Type B pancreatic cell (in vitro differentiated cells): ENCODE results near the gene SLC47A2. TPM values are rescaled to one million over a fixed set of nuclear protein-coding genes. Genes with fewer than 3 reads are reported as not detected.

Source experiments
- DNase-seq: peaks from one replicate; pipeline ENCODE4 v3.0.0; 2021; ENCODE audit warnings: mixed read lengths; ENCODE audit not compliant: unreplicated experiment; ENCODE audit errors: extremely low spot score
- H3K27ac Mint-ChIP-seq: 2 replicates; pipeline ENCODE4 v1.8.0; 2021; ENCODE audit warnings: mild to moderate bottlenecking, mixed read lengths
- H3K27me3 Mint-ChIP-seq: 2 replicates; pipeline ENCODE4 v1.8.0; 2021; ENCODE audit warnings: mixed read lengths
- H3K36me3 Mint-ChIP-seq: 2 replicates; pipeline ENCODE4 v1.8.0; 2021; ENCODE audit warnings: mixed read lengths
- H3K4me1 Mint-ChIP-seq: one replicate; pipeline ENCODE4 v1.8.0; 2021; ENCODE audit warnings: mixed read lengths; ENCODE audit not compliant: unreplicated experiment
- H3K4me3 Mint-ChIP-seq: 2 replicates; pipeline ENCODE4 v1.8.0; 2021; ENCODE audit warnings: mild to moderate bottlenecking, mixed read lengths
- H3K9me3 Mint-ChIP-seq: 2 replicates; pipeline ENCODE4 v1.8.0; 2021; ENCODE audit warnings: mixed read lengths
- total RNA-seq: library from RNA; stranded (reverse); gene quantifications from 2 replicates; pipeline ENCODE4 v1.2.1, GENCODE V29; 2021; ENCODE audit warnings: low replicate concordance
- TF ChIP-seq, protein P1 (sequence below): fragments of 200-600 bp; sonication (generic); conservative IDR thresholded peaks from 2 replicates; pipeline ENCODE4 v1.5.0; 2021; ENCODE audit warnings: antibody characterized with exemption, mild to moderate bottlenecking

The SLC47A2 gene
- total RNA-seq, 1 donor from 2014 or later, result not detected

DNA sequence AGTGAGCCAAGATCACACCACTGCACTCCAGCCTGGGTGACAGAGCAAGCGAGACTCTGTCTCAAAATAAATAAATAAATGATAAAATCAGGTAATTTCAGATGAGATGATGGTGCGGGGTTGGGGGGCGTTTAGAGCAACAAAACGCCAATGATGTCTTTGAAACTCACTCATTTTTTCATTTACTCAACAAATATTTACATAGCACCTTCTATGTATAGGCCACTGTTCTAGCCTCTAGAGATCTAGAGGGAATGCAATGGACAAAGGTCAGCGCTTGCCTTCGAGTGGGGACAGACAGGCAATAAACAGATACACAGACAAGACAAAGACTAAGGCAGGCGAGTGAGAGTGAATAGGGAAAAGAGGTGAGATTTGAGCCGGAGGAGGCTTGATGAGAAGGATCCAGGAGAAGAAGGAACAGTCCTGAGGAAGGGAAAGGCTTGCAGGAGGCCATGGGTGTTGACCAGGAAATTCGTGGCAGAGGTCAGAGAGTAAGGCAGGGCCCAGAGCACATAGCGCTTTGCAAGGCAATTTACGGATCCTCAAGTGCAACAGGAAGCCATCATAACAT lies 17.7 kb upstream of the SLC47A2 start:
- TF ChIP-seq, protein P1, sequence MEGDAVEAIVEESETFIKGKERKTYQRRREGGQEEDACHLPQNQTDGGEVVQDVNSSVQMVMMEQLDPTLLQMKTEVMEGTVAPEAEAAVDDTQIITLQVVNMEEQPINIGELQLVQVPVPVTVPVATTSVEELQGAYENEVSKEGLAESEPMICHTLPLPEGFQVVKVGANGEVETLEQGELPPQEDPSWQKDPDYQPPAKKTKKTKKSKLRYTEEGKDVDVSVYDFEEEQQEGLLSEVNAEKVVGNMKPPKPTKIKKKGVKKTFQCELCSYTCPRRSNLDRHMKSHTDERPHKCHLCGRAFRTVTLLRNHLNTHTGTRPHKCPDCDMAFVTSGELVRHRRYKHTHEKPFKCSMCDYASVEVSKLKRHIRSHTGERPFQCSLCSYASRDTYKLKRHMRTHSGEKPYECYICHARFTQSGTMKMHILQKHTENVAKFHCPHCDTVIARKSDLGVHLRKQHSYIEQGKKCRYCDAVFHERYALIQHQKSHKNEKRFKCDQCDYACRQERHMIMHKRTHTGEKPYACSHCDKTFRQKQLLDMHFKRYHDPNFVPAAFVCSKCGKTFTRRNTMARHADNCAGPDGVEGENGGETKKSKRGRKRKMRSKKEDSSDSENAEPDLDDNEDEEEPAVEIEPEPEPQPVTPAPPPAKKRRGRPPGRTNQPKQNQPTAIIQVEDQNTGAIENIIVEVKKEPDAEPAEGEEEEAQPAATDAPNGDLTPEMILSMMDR, result no peak
- peak overlapping the region; percentile 5 for H3K4me3 Mint-ChIP-seq
- peaks cover 4% of the 10 kb centered on the region for H3K4me1 Mint-ChIP-seq
- H3K27me3 Mint-ChIP-seq, result no peaks in the 10 kb centered on the region
- H3K36me3 Mint-ChIP-seq, result no peaks in the 10 kb centered on the region
- no peaks in the 10 kb centered on the region for H3K9me3 Mint-ChIP-seq
- no peak for DNase-seq
- H3K27ac Mint-ChIP-seq, result no peak overlapping the region

DNA sequence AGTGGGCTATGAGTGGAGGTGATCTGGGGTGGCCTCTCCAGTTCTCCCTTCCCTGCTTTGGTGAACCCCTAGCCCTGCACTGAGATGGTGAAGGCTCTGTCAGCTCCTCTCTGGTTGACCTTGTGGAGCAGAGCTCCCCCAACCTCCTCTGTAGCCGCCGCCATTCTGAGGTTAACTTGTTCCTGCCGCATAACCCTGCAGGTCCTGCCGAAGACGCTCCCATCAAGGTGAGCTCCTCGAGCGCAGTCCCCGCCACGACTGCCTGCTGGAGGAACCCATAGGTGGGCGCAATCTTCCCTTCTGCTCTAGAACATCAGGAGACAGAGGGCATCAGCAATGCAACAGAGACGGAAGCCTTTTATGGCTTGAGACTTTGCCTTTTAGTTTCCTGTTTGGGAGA lies 15.2 kb upstream of the SLC47A2 start:
- TF ChIP-seq, protein P1, result no peak
- no peaks in the 10 kb centered on the region for H3K27me3 Mint-ChIP-seq
- no peaks in the 10 kb centered on the region for H3K9me3 Mint-ChIP-seq
- no peaks in the 10 kb centered on the region for H3K36me3 Mint-ChIP-seq
- H3K4me3 Mint-ChIP-seq, result no peak overlapping the region
- peak; percentile 60 for DNase-seq
- peaks cover 4% of the 10 kb centered on the region for H3K4me1 Mint-ChIP-seq
- H3K27ac Mint-ChIP-seq, result no peak overlapping the region

DNA sequence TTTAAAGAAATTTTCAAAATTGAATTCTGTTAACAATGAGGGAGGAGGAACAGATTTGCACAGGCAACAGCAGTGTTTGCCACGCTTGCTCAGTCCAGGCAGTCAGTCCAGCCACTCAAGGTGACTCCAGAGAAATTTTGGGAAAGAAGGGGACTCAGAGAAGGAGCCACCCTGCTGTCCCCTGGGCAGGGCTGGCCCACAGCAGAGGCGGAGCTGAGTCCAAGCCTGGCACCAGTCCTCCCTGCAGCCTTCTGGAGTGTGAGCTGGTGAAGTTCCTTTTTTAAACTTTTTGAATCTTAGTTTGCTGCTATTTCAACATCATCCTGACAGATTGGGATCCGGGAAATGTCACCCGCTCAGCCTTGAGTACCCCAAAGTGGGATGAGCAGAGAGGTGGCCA lies 14.5 kb upstream of the SLC47A2 start:
- no peak for DNase-seq
- TF ChIP-seq, protein P1, result no peak
- Mint-ChIP-seq H3K4me1 (peaks cover 4% of the 10 kb centered on the region), H3K9me3 (no peaks in the 10 kb centered on the region), H3K4me3 (no peak overlapping the region), H3K36me3 (no peaks in the 10 kb centered on the region), H3K27ac (no peak overlapping the region), H3K27me3 (no peaks in the 10 kb centered on the region)

DNA sequence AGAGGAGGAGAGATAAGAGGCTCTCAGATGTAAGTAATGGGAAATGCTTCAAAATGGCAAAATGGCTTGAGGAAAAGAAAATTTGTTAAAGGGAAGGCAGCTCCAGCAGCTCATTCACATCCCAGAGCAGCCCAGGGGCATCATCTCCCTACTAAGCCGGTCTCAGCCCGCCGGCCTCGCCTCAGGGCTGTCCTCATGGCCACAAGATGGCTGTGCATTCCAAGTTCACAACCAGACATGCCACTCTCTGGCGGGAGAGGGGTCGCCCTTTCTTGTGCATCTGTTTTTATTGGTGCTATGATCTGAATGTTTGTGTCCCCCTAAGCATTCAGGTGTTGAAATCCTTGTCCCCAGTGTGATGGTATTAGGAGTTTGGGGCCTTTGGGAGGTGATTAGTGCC lies 13.5 kb upstream of the SLC47A2 start:
- DNase-seq, result no peak
- H3K4me3 Mint-ChIP-seq, result no peak overlapping the region
- H3K4me1 Mint-ChIP-seq, result peaks cover 4% of the 10 kb centered on the region
- H3K9me3 Mint-ChIP-seq, result no peaks in the 10 kb centered on the region
- no peaks in the 10 kb centered on the region for H3K27me3 Mint-ChIP-seq
- H3K27ac Mint-ChIP-seq, result no peak overlapping the region
- no peaks in the 10 kb centered on the region for H3K36me3 Mint-ChIP-seq
- TF ChIP-seq, protein P1, result no peak

DNA sequence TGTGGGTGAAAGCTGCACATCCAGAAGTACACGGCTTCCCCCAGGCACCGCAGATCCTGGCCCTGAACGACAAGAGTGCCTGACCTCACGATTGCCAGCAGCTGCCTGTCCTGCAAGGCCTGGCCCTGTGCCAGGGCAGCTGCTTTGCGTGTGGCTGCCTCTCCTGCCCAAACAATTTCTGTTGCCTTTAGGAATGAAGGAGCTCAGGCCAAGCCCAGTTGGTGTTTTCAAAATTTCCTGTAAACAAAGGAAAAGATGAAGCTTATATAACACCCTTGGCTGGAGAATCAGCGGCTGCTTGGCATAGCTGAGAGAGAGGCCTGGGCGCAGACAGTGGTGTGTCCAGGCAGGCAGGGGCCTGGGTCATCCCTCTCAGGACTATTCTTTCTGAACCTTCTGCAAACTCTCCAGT lies 11.7 kb upstream of the SLC47A2 start:
- Mint-ChIP-seq H3K4me1 (no peaks in the 10 kb centered on the region), H3K9me3 (no peaks in the 10 kb centered on the region), H3K4me3 (no peak overlapping the region), H3K36me3 (no peaks in the 10 kb centered on the region), H3K27ac (no peak overlapping the region), H3K27me3 (no peaks in the 10 kb centered on the region)
- TF ChIP-seq, protein P1, result no peak
- peak; percentile 70 for DNase-seq
